Thyroid gland (tissue), 4 donors: ENCODE measurements around the gene ZNF200.

ENCODE experiments used
- POLR2A ChIP-seq, 2 donors: fragments of 450-650 bp; IDR thresholded peaks; one replicate each; pipeline ENCODE4 v1.6.1; 2017; ENCODE audit warnings: antibody characterized with exemption in 2 of 2, mild to moderate bottlenecking in 2 of 2, moderate library complexity in 1 of 2
- TF ChIP-seq, protein P1 (sequence below), 6 experiments: fragments of 200-600 bp in 3 of 6; fragments of 450-650 bp in 3 of 6; sonication (generic) in 3 of 6; IDR thresholded peaks; one replicate each; pipeline ENCODE4 v1.5.1; 2016 to 2019; ENCODE audit warnings: antibody characterized with exemption in 6 of 6, mild to moderate bottlenecking in 2 of 6, inconsistent platforms in 1 of 6, moderate library complexity in 1 of 6

DNA sequence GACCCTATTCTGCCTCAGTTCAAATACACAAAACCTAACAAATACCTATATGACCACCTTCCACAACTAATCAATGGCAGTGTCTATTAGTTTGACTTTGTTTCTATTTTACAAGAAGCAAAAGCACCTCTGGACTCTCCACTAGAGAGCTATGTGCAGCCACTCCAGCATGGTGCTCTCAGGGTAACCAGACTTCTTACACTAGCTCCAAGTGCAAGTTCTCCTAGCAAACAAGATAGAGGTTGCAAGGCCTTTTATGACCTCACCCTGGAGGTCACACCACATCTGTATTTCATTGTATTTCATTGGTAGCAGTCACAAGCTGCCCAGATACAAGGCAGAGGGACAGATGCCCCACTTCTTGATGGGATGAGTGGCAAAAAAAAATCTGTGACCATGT is 40.0 kb upstream of the ZNF200 start:
- no peak for TF ChIP-seq POLR2A (IDR thresholded peaks at IDR 0.05)
- TF ChIP-seq, protein P1, sequence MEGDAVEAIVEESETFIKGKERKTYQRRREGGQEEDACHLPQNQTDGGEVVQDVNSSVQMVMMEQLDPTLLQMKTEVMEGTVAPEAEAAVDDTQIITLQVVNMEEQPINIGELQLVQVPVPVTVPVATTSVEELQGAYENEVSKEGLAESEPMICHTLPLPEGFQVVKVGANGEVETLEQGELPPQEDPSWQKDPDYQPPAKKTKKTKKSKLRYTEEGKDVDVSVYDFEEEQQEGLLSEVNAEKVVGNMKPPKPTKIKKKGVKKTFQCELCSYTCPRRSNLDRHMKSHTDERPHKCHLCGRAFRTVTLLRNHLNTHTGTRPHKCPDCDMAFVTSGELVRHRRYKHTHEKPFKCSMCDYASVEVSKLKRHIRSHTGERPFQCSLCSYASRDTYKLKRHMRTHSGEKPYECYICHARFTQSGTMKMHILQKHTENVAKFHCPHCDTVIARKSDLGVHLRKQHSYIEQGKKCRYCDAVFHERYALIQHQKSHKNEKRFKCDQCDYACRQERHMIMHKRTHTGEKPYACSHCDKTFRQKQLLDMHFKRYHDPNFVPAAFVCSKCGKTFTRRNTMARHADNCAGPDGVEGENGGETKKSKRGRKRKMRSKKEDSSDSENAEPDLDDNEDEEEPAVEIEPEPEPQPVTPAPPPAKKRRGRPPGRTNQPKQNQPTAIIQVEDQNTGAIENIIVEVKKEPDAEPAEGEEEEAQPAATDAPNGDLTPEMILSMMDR (IDR thresholded peaks at IDR 0.05) = no peak
